ENCODE measurements around the gene INPP1.

DNA sequence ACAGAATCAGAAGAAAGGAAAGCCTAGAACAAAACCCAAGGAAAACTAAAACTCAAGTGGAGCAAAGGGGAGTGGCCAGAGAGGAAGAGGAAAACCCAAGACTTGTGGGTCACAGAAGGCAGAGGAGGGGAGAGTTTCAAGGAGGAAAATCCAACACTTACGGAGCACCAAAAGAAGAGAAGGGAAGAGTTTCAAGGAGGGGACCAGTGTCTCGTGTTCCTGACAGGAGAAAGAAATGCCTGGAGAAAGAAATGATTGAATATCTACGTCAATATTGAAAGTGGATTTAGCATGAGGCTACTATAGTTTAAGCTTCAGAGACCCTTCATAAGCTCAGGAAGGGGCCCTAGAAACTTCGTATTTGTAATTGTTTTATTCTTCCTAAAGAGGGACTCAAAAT, 63.4 kb downstream of the INPP1 start:
- TF ChIP-seq, protein P1, sequence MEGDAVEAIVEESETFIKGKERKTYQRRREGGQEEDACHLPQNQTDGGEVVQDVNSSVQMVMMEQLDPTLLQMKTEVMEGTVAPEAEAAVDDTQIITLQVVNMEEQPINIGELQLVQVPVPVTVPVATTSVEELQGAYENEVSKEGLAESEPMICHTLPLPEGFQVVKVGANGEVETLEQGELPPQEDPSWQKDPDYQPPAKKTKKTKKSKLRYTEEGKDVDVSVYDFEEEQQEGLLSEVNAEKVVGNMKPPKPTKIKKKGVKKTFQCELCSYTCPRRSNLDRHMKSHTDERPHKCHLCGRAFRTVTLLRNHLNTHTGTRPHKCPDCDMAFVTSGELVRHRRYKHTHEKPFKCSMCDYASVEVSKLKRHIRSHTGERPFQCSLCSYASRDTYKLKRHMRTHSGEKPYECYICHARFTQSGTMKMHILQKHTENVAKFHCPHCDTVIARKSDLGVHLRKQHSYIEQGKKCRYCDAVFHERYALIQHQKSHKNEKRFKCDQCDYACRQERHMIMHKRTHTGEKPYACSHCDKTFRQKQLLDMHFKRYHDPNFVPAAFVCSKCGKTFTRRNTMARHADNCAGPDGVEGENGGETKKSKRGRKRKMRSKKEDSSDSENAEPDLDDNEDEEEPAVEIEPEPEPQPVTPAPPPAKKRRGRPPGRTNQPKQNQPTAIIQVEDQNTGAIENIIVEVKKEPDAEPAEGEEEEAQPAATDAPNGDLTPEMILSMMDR (IDR thresholded peaks at IDR 0.05; ENCODE audit: low read length) = no peak
- TF ChIP-seq EZH2 (optimal IDR thresholded peaks at IDR 0.05; ENCODE audit: low read depth, low read length) = no peak

All from MM.1S (cell line).